ENCODE measurements around the gene EIF3D. TPM values are rescaled to one million over a fixed set of nuclear protein-coding genes. Genes with fewer than 3 reads are reported as not detected.

Gene EIF3D
- total and polyA plus RNA-seq, 2 of the 13 experiments (the other 11 are each of a cell fraction or from before 2014, with no cell fraction given) = 118 to 274 TPM

- TF ChIP-seq, protein P1, sequence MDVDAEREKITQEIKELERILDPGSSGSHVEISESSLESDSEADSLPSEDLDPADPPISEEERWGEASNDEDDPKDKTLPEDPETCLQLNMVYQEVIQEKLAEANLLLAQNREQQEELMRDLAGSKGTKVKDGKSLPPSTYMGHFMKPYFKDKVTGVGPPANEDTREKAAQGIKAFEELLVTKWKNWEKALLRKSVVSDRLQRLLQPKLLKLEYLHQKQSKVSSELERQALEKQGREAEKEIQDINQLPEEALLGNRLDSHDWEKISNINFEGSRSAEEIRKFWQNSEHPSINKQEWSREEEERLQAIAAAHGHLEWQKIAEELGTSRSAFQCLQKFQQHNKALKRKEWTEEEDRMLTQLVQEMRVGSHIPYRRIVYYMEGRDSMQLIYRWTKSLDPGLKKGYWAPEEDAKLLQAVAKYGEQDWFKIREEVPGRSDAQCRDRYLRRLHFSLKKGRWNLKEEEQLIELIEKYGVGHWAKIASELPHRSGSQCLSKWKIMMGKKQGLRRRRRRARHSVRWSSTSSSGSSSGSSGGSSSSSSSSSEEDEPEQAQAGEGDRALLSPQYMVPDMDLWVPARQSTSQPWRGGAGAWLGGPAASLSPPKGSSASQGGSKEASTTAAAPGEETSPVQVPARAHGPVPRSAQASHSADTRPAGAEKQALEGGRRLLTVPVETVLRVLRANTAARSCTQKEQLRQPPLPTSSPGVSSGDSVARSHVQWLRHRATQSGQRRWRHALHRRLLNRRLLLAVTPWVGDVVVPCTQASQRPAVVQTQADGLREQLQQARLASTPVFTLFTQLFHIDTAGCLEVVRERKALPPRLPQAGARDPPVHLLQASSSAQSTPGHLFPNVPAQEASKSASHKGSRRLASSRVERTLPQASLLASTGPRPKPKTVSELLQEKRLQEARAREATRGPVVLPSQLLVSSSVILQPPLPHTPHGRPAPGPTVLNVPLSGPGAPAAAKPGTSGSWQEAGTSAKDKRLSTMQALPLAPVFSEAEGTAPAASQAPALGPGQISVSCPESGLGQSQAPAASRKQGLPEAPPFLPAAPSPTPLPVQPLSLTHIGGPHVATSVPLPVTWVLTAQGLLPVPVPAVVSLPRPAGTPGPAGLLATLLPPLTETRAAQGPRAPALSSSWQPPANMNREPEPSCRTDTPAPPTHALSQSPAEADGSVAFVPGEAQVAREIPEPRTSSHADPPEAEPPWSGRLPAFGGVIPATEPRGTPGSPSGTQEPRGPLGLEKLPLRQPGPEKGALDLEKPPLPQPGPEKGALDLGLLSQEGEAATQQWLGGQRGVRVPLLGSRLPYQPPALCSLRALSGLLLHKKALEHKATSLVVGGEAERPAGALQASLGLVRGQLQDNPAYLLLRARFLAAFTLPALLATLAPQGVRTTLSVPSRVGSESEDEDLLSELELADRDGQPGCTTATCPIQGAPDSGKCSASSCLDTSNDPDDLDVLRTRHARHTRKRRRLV (CRISPR knock-in tag; IDR thresholded peaks at IDR 0.05) = no peak
These were observed 35.3 kb downstream of the EIF3D start (continued) for GRCh38 chr22:36493690-36494110.

- H2AFZ ChIP-seq (ENCODE audit: low read length) = no peak overlapping the region
- TF ChIP-seq FLYWCH1 (CRISPR knock-in tag; IDR thresholded peaks at IDR 0.05) (no peak), ZNF563 (CRISPR knock-in tag; IDR thresholded peaks at IDR 0.05) (no peak), ZNF543 (CRISPR knock-in tag; IDR thresholded peaks at IDR 0.05) (no peak), EZH2 (conservative IDR thresholded peaks at IDR 0.05; ENCODE audit: low read depth, low read length) (no peak), ZNF205 (CRISPR knock-in tag; IDR thresholded peaks at IDR 0.05) (no peak), ARID2 (CRISPR knock-in tag; IDR thresholded peaks at IDR 0.05; ENCODE audit: borderline replicate concordance) (no peak)
- TF ChIP-seq, protein P2, sequence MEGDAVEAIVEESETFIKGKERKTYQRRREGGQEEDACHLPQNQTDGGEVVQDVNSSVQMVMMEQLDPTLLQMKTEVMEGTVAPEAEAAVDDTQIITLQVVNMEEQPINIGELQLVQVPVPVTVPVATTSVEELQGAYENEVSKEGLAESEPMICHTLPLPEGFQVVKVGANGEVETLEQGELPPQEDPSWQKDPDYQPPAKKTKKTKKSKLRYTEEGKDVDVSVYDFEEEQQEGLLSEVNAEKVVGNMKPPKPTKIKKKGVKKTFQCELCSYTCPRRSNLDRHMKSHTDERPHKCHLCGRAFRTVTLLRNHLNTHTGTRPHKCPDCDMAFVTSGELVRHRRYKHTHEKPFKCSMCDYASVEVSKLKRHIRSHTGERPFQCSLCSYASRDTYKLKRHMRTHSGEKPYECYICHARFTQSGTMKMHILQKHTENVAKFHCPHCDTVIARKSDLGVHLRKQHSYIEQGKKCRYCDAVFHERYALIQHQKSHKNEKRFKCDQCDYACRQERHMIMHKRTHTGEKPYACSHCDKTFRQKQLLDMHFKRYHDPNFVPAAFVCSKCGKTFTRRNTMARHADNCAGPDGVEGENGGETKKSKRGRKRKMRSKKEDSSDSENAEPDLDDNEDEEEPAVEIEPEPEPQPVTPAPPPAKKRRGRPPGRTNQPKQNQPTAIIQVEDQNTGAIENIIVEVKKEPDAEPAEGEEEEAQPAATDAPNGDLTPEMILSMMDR (CRISPR knock-in tag; IDR thresholded peaks at IDR 0.05) = no peak
- in situ Hi-C loops (cut with HindIII; ENCODE audit: extremely low pct_ligation_motif_present, low pct_unique_long_range_greater_than_20kb) (no loop called here), intact Hi-C loops (cut with micrococcal nuclease; ENCODE audit: unreplicated experiment) (no loop called here)
- no peak overlapping the region for H3K27ac ChIP-seq (ENCODE audit: extremely low read length, insufficient read depth, low read length)
- ATAC-seq = no peak
- ChIA-PET POLR2A (interaction anchor here (1.3 kb wide), 1 partner anchor 11 kb away, joined by 4 read pairs; the partner anchor contains the start of gene TXN2), CTCF (ENCODE audit: low intra/inter-chr PET ratio, low total read pairs) (no interaction called here)
- H3K4me2 ChIP-seq (ENCODE audit: low read depth, low read length) = no peak overlapping the region
- H3K9ac ChIP-seq (ENCODE audit: insufficient read depth, low read depth, low read length) = no peak overlapping the region
- H3K4me1 ChIP-seq (ENCODE audit: insufficient read depth, low read length) = no peaks in the 10 kb centered on the region
- no peaks in the 10 kb centered on the region for H3K79me2 ChIP-seq (ENCODE audit: insufficient read depth, low read length)
- no peaks in the 10 kb centered on the region for H3K9me3 ChIP-seq (ENCODE audit: low read length)
- no peaks in the 10 kb centered on the region for H4K20me1 ChIP-seq (ENCODE audit: insufficient read depth, low read length)
- no peaks in the 10 kb centered on the region for H3K27me3 ChIP-seq (ENCODE audit: control insufficient read depth in 1 of 2, insufficient read depth in 2 of 2, low read length in 2 of 2)
- DNase-seq (ENCODE audit: low spot score) = no peak
- H3K4me3 ChIP-seq (replicated peaks in 1 of 3; ENCODE audit: insufficient read depth in 1 of 3, low read depth in 2 of 3, low read length in 3 of 3) = no peak overlapping the region
- peaks cover 25 to 69% of the 10 kb centered on the region in 2 experiments for H3K36me3 ChIP-seq (replicated peaks in 1 of 2; ENCODE audit: control insufficient read depth in 1 of 2, insufficient read depth in 2 of 2, low read length in 2 of 2)
- WGBS (ENCODE audit: low lambda C conversion rate) = 100% methylated on average over 2 of the region's 5 CpGs
- no TSS peak for BruUV-seq (replicated peaks)
- FAIRE-seq = no peak
These were observed 36.9 kb downstream of the EIF3D start for GRCh38 chr22:36492109-36492508.
